H1 (cell line): ENCODE results near the gene VCPKMT. TPM values are rescaled to one million over a fixed set of nuclear protein-coding genes. Genes with fewer than 3 reads are reported as not detected.

ENCODE experiments used
- BRCA1 ChIP-seq: IDR thresholded peaks from 2 replicates; pipeline ENCODE4 v1.6.1; 2012; ENCODE audit warnings: low read depth, low read length, improper control_type of control experiment
- CBX8 ChIP-seq: fragments of 300-800, 300-1000 bp; sonication (generic); IDR thresholded peaks from 2 replicates; pipeline ENCODE4 v1.7.1; 2016; ENCODE audit warnings: low read depth, low read length, borderline replicate concordance
- RAD21 ChIP-seq, 2 experiments: IDR thresholded peaks in 1 of 2; conservative IDR thresholded peaks in 1 of 2; 2 replicates each; pipeline ENCODE4 v1.6.1; 2011; ENCODE audit warnings: low read depth in 2 of 2, low read length in 2 of 2, improper control_type of control experiment in 1 of 2, inconsistent platforms in 1 of 2, mild to moderate bottlenecking in 1 of 2, moderate library complexity in 1 of 2
- RFX5 ChIP-seq: IDR thresholded peaks from 2 replicates; pipeline ENCODE4 v1.6.1; 2011; ENCODE audit warnings: low read depth, low read length, improper control_type of control experiment, borderline replicate concordance
- USF2 ChIP-seq: IDR thresholded peaks from 2 replicates; pipeline ENCODE4 v1.6.1; 2011; ENCODE audit warnings: low read length, improper control_type of control experiment
- polyA plus RNA-seq, 7 experiments: library from polyadenylated mRNA; depleted of rRNA in 3 of 7; stranded (reverse) in 5 of 7; unstranded in 2 of 7; fragments of >200 nt in 5 of 7; fragments of 200-250 nt in 2 of 7; gene quantifications; 1 replicate in 5 of 7; 2 replicates in 1 of 7; 4 replicates in 1 of 7; pipeline versions ENCODE4 v1.2.1 to v1.2.3, GENCODE V29; 2011 to 2013; ENCODE audit warnings: missing spikeins in 2 of 7, mixed read lengths in 2 of 7
- total RNA-seq: library from RNA; stranded (reverse); fragmentation: NEBNext Ultra II Directional; extraction: Animal tissue kit (Norgen Biotek cat#: 25700); gene quantifications from 2 replicates; pipeline ENCODE4 v1.2.1, GENCODE V29; 2021

VCPKMT gene
- total and polyA plus RNA-seq, 2 of the 8 experiments (the other 6 are each of a cell fraction or from before 2014, with no cell fraction given), result 3.8 to 7.1 TPM

DNA sequence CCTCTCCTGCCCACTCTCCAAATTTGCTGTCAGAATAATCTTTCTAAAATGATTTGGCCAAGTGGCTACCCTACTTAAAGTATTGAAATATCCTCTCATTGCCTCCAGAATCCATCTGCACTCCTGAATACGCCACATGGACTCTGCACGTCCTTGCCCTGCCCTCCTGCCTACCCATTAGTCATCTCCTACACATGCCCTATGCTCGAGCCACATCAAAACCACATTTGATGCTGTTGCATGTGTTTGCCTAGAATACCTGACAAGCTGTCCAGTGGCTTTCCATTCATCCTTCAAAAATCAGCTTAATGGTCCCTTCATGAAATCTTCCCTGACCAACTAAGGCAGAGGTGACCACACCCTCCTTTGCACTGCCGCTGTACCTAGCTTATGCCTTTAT lies 17.0 kb downstream of the VCPKMT start (continued):
- TF ChIP-seq USF2 (no peak), CBX8 (no peak), BRCA1 (no peak), RAD21 (IDR thresholded peaks at IDR 0.05 in 1 of 2, conservative IDR thresholded peaks at IDR 0.05 in 1 of 2; ENCODE audit: low read depth in 2 of 2, low read length in 2 of 2) (no peak), RFX5 (no peak)
